ENCODE results near the gene SUPV3L1. TPM values are rescaled to one million over a fixed set of nuclear protein-coding genes. Genes with fewer than 3 reads are reported as not detected.
"Not testable (repeated sequence)": the region's sequence is repeated elsewhere in the genome, so short reads cannot be mapped to it uniquely, and the experiment has no call there.

SUPV3L1 gene
- total RNA-seq, 1 experiment from 2014 or later: 38.7 TPM

DNA sequence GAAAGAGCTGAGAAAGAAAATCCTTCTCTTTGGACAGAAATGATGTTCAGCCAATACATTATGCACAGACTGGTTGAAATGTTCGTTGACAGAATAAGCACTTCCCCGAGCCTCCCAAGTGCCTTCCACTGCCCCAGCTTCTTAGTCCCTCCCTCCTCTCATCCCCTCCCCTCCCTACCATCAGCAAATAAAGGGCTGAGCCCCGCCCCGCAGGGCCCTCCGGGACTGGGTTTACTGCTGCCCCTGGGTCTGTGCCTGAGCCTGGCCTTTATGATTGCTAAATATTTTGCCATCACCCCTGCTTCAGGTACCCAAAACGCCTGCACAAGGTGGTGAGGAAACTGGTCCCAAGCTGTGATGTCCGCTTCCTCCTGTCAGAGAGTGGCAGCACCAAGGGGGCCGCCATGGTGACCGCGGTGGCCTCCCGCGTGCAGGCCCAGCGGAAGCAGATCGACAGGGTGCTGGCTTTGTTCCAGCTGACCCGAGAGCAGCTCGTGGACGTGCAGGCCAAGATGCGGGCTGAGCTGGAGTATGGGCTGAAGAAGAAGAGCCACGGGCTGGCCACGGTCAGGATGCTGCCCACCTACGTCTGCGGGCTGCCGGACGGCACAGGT, 68.2 kb downstream of the SUPV3L1 start:
- no peak overlapping the region for H3K4me3 ChIP-seq (ENCODE audit: insufficient read depth, low read depth, low read length)
- peak; percentile 66 for DNase-seq
- H3K27me3 ChIP-seq (ENCODE audit: control insufficient read depth, insufficient read depth, low read length): no peaks in the 10 kb centered on the region

GRCh38 chr10:69250041-69250440, 70.0 kb downstream of the SUPV3L1 start:
- Histone ChIP-seq H3K36me3 (replicated peaks; ENCODE audit: control insufficient read depth, insufficient read depth, low read length) (no peaks in the 10 kb centered on the region), H3K4me3 (ENCODE audit: insufficient read depth, low read depth, low read length) (no peak overlapping the region), H3K27me3 (ENCODE audit: control insufficient read depth, insufficient read depth, low read length) (no peaks in the 10 kb centered on the region)
- DNase-seq: no peak

More for the DNA sequence above, 68.2 kb downstream of the SUPV3L1 start:
- H3K36me3 ChIP-seq (replicated peaks; ENCODE audit: control insufficient read depth, insufficient read depth, low read length): no peaks in the 10 kb centered on the region

- H3K27me3 ChIP-seq (ENCODE audit: control insufficient read depth, insufficient read depth, low read length); H3K36me3 ChIP-seq (replicated peaks; ENCODE audit: control insufficient read depth, insufficient read depth, low read length); H3K4me3 ChIP-seq (ENCODE audit: insufficient read depth, low read depth, low read length); DNase-seq: not testable (repeated sequence)
Observed at GRCh38 chr10:69251417-69251816, 71.4 kb downstream of the SUPV3L1 start.

DNA sequence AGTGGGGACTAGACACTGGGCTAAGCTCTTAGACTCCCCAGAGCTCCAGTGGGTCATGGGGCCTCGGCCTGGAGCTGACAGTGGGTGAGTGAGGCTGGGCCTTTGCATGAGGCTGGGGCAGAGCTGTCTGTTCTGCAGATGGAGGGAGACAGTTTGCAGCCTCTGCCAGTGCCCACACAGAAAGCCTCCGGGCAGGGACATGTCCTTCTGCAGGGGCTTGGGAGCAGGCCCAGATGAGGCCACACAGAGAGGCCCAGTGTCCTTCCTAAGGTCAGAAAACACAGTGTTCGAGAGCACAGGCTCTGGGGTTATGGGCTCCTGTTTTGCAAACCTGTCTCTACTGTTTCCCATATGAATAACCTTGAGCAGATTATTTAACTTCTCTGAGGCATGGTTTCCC, 73.1 kb downstream of the SUPV3L1 start:
- Histone ChIP-seq H3K27me3 (ENCODE audit: control insufficient read depth, insufficient read depth, low read length) (no peaks in the 10 kb centered on the region), H3K36me3 (replicated peaks; ENCODE audit: control insufficient read depth, insufficient read depth, low read length) (no peaks in the 10 kb centered on the region), H3K4me3 (ENCODE audit: insufficient read depth, low read depth, low read length) (no peak overlapping the region)
- DNase-seq: no peak

GRCh38 chr10:69254877-69255276, 74.8 kb downstream of the SUPV3L1 start:
- Histone ChIP-seq H3K36me3 (replicated peaks; ENCODE audit: control insufficient read depth, insufficient read depth, low read length) (no peaks in the 10 kb centered on the region), H3K27me3 (ENCODE audit: control insufficient read depth, insufficient read depth, low read length) (no peaks in the 10 kb centered on the region), H3K4me3 (ENCODE audit: insufficient read depth, low read depth, low read length) (no peak overlapping the region)
- no peak for DNase-seq

Other genes starting within 250 kb of the SUPV3L1 start
- 121 and 145 TPM in 2 replicates for gene DDX21, start 224.1 kb upstream of the SUPV3L1 start, total RNA-seq (2014; rRNA removed; shearing (Covaris generic))
- gene KIFBP, start 191.4 kb upstream of the SUPV3L1 start, total RNA-seq (2014; rRNA removed; shearing (Covaris generic)): 38.2 and 41.4 TPM in 2 replicates
- gene SRGN, start 92.1 kb upstream of the SUPV3L1 start, total RNA-seq (2014; rRNA removed; shearing (Covaris generic)): not detected in 2 replicates
- 12.4 and 14.9 TPM in 2 replicates for gene VPS26A, start 56.1 kb upstream of the SUPV3L1 start, total RNA-seq (2014; rRNA removed; shearing (Covaris generic))
- gene HKDC1, start 40.1 kb downstream of the SUPV3L1 start, total RNA-seq (2014; rRNA removed; shearing (Covaris generic)): 0.03 TPM in 1 of 2 replicates, not detected in the other
- 110 and 114 TPM in 2 replicates for gene HK1, start 98.3 kb downstream of the SUPV3L1 start, total RNA-seq (2014; rRNA removed; shearing (Covaris generic))
- 0.48 TPM in 1 of 2 replicates, not detected in the other for gene TACR2, start 236.7 kb downstream of the SUPV3L1 start, total RNA-seq (2014; rRNA removed; shearing (Covaris generic))